Tibial nerve (tissue), 3 donors: ENCODE results near the gene FBXW8.

ENCODE experiments used
- CTCF ChIP-seq, 5 experiments: fragments of 200-600 bp in 3 of 5; fragments of 450-650 bp in 2 of 5; sonication (generic) in 3 of 5; IDR thresholded peaks; one replicate each; pipeline ENCODE4 v1.5.1; 2016 to 2019; ENCODE audit warnings: antibody characterized with exemption in 5 of 5, mild to moderate bottlenecking in 3 of 5, moderate library complexity in 2 of 5
- POLR2A ChIP-seq, 2 donors: fragments of 450-650 bp; IDR thresholded peaks; one replicate each; pipeline ENCODE4 v1.6.1; 2017; ENCODE audit warnings: antibody characterized with exemption in 2 of 2, mild to moderate bottlenecking in 2 of 2, moderate library complexity in 2 of 2

DNA sequence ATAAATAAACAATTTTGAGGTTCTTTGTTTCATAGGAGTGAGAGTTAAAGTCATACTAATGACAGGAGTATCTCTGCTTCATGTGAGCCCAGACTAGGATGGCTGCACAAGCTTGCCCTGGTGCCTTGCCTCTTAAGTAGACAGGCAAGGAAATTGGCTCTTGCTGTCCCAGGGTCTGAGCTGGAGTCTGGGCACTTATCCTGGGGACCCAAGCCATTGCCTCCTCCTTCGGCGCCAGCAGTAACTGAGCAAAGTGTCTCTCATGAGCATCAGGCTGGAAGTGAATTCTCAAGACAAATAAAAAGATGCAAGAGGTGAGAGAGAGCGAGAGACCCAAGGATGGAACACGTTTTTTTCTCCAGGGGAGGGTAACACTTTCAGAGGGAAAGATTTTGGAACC lies 6.9 kb upstream of the FBXW8 start:
- no peak for TF ChIP-seq CTCF (IDR thresholded peaks at IDR 0.05)
- TF ChIP-seq POLR2A (IDR thresholded peaks at IDR 0.05), result no peak
